Calu3 (cell line): Measurements from ENCODE around the gene PLEKHO1. TPM values are rescaled to one million over a fixed set of nuclear protein-coding genes. Genes with fewer than 3 reads are reported as not detected.

ENCODE experiments used
- BruUV-seq: library from RNA; stranded (reverse); fragments of 400-500 nt; replicated peaks from 2 replicates; lab custom pipeline; 2021; lab: Mats Ljungman, UMichigan
- CTCF ChIA-PET: fragments of 300-600 bp; sonication (Branson Sonifier 250); formaldehyde crosslinking; loops from one replicate; lab custom pipeline; 2022; ENCODE audit warnings: antibody characterized with exemption; lab: Charles Lee
- DNase-seq: peaks from one replicate; pipeline ENCODE4 v3.0.0; 2022
- H3K27ac Mint-ChIP-seq: one replicate; pipeline ENCODE4 v1.8.0; 2022; ENCODE audit warnings: mixed read lengths; ENCODE audit not compliant: unreplicated experiment
- H3K27me3 Mint-ChIP-seq: one replicate; pipeline ENCODE4 v1.8.0; 2022; ENCODE audit warnings: mixed read lengths; ENCODE audit not compliant: unreplicated experiment
- H3K36me3 Mint-ChIP-seq: one replicate; pipeline ENCODE4 v1.8.0; 2022; ENCODE audit warnings: mild to moderate bottlenecking, moderate library complexity, mixed read lengths; ENCODE audit not compliant: insufficient read depth, unreplicated experiment
- H3K4me1 Mint-ChIP-seq: one replicate; pipeline ENCODE4 v1.8.0; 2022; ENCODE audit warnings: mild to moderate bottlenecking, low read depth, mixed read lengths; ENCODE audit not compliant: unreplicated experiment
- H3K4me3 Mint-ChIP-seq: one replicate; pipeline ENCODE4 v1.8.0; 2022; ENCODE audit warnings: mild to moderate bottlenecking, low read depth, moderate library complexity, mixed read lengths; ENCODE audit not compliant: unreplicated experiment
- H3K9me3 Mint-ChIP-seq: one replicate; pipeline ENCODE4 v1.8.0; 2022; ENCODE audit warnings: low read depth, mixed read lengths; ENCODE audit not compliant: unreplicated experiment
- intact Hi-C: fragments of 100-400 bp; cut with micrococcal nuclease; formaldehyde crosslinking; loops from one replicate; pipeline ENCODE4 v1.10.0; 2022; ENCODE audit not compliant: unreplicated experiment
- total RNA-seq: library from RNA; stranded (reverse); gene quantifications from 2 replicates; pipeline ENCODE4 v1.2.3, GENCODE V29; 2022
- TF ChIP-seq, protein P1 (sequence below): fragments of 200-600 bp; IDR thresholded peaks from one replicate; pipeline ENCODE4 v1.8.0; 2022; ENCODE audit warnings: antibody characterized with exemption; ENCODE audit not compliant: unreplicated experiment

PLEKHO1 gene
- total RNA-seq, 1 experiment from 2014 or later = 4.2 TPM

GRCh38 chr1:150187560-150187931 lies 37.8 kb downstream of the PLEKHO1 start:
- Mint-ChIP-seq H3K36me3 (no peaks in the 10 kb centered on the region), H3K27ac (peak overlapping the region; percentile 67), H3K4me1 (peaks cover 30% of the 10 kb centered on the region), H3K9me3 (no peaks in the 10 kb centered on the region), H3K4me3 (no peak overlapping the region), H3K27me3 (no peaks in the 10 kb centered on the region)
- TF ChIP-seq, protein P1, sequence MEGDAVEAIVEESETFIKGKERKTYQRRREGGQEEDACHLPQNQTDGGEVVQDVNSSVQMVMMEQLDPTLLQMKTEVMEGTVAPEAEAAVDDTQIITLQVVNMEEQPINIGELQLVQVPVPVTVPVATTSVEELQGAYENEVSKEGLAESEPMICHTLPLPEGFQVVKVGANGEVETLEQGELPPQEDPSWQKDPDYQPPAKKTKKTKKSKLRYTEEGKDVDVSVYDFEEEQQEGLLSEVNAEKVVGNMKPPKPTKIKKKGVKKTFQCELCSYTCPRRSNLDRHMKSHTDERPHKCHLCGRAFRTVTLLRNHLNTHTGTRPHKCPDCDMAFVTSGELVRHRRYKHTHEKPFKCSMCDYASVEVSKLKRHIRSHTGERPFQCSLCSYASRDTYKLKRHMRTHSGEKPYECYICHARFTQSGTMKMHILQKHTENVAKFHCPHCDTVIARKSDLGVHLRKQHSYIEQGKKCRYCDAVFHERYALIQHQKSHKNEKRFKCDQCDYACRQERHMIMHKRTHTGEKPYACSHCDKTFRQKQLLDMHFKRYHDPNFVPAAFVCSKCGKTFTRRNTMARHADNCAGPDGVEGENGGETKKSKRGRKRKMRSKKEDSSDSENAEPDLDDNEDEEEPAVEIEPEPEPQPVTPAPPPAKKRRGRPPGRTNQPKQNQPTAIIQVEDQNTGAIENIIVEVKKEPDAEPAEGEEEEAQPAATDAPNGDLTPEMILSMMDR = no peak
- no TSS peak for BruUV-seq
- intact Hi-C loops = loop anchor here (5.0 to 10.0 kb wide), 2 partner anchors 225 to 293 kb away; partner anchors contain the start of gene BOLA1
- CTCF ChIA-PET = interaction anchor here (0.7 to 1.8 kb wide), 16 partner anchors 8 to 344 kb away, joined by 3 to 22 read pairs (median 4); partner anchors contain the start of gene VPS45
- no peak for DNase-seq

- BruUV-seq = no TSS peak
- DNase-seq = no peak
- H3K4me3 Mint-ChIP-seq = no peak overlapping the region
- no peaks in the 10 kb centered on the region for H3K27me3 Mint-ChIP-seq
- no peaks in the 10 kb centered on the region for H3K9me3 Mint-ChIP-seq
- peaks cover 35% of the 10 kb centered on the region for H3K4me1 Mint-ChIP-seq
- no peak overlapping the region for H3K27ac Mint-ChIP-seq
- TF ChIP-seq, protein P1 = no peak
- intact Hi-C loops = no loop called here
- H3K36me3 Mint-ChIP-seq = no peaks in the 10 kb centered on the region
- CTCF ChIA-PET = no interaction called here
Observed at GRCh38 chr1:150192012-150192411, 42.3 kb downstream of the PLEKHO1 start.

- Mint-ChIP-seq H3K36me3 (no peaks in the 10 kb centered on the region), H3K9me3 (no peaks in the 10 kb centered on the region), H3K27me3 (no peaks in the 10 kb centered on the region), H3K4me1 (peaks cover 25% of the 10 kb centered on the region), H3K4me3 (no peak overlapping the region), H3K27ac (no peak overlapping the region)
- no TSS peak for BruUV-seq
- CTCF ChIA-PET = no interaction called here
- intact Hi-C loops = no loop called here
- TF ChIP-seq, protein P1 = no peak
- no peak for DNase-seq
Observed at GRCh38 chr1:150194381-150195031, 44.8 kb downstream of the PLEKHO1 start.

- Mint-ChIP-seq H3K4me1 (peaks cover 14% of the 10 kb centered on the region), H3K27me3 (no peaks in the 10 kb centered on the region), H3K27ac (no peak overlapping the region), H3K9me3 (no peaks in the 10 kb centered on the region), H3K4me3 (no peak overlapping the region), H3K36me3 (no peaks in the 10 kb centered on the region)
- CTCF ChIA-PET = no interaction called here
- intact Hi-C loops = no loop called here
- TF ChIP-seq, protein P1 = no peak
- no peak for DNase-seq
- no TSS peak for BruUV-seq
Observed at GRCh38 chr1:150196417-150196816, 46.7 kb downstream of the PLEKHO1 start.
